ENCODE measurements around the gene CMTM8. TPM values are rescaled to one million over a fixed set of nuclear protein-coding genes. Genes with fewer than 3 reads are reported as not detected.
"Not testable (repeated sequence)": the region's sequence is repeated elsewhere in the genome, so short reads cannot be mapped to it uniquely, and the experiment has no call there.

CMTM8 gene, protein sequence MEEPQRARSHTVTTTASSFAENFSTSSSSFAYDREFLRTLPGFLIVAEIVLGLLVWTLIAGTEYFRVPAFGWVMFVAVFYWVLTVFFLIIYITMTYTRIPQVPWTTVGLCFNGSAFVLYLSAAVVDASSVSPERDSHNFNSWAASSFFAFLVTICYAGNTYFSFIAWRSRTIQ
- total RNA-seq (4.1 TPM), polyA plus RNA-seq (16.2 TPM)
- long read RNA-seq, donor 1: 0 reads
- long read RNA-seq, donor 2, transcript CMTM8-201 (4 exons, 1,174 nt): major isoform, 9 of 45 reads
- long read RNA-seq, donor 2, partial matches to known transcripts: 18 of 45 reads
- long read RNA-seq, donor 2, other reads (novel, unspliced or antisense): 17 of 45 reads
- long read RNA-seq, donor 3, partial matches to known transcripts: 23 of 39 reads
- long read RNA-seq, donor 3, other reads (novel, unspliced or antisense): 15 of 39 reads
- long read RNA-seq, donor 4, partial matches to known transcripts: 10 of 12 reads
- long read RNA-seq, donor 4, other reads (novel, unspliced or antisense): 0 of 12 reads
- long read RNA-seq, donor 5, transcript CMTM8-201 (4 exons, 1,174 nt): major isoform, 13 of 82 reads
- long read RNA-seq, donor 5, partial matches to known transcripts: 40 of 82 reads
- long read RNA-seq, donor 5, other reads (novel, unspliced or antisense): 28 of 82 reads
- long read RNA-seq, donor 6, transcript CMTM8-201 (4 exons, 1,174 nt): major isoform, 7 of 20 reads
- long read RNA-seq, donor 6, partial matches to known transcripts: 5 of 20 reads
- long read RNA-seq, donor 6, other reads (novel, unspliced or antisense): 8 of 20 reads
- long read RNA-seq, donor 7, transcript CMTM8-201 (4 exons, 1,174 nt): major isoform, 7 of 34 reads
- long read RNA-seq, donor 7, partial matches to known transcripts: 18 of 34 reads
- long read RNA-seq, donor 7, other reads (novel, unspliced or antisense): 8 of 34 reads
- long read RNA-seq, donor 8, partial matches to known transcripts: 0 of 1 reads
- long read RNA-seq, donor 8, other reads (novel, unspliced or antisense): 0 of 1 reads
- long read RNA-seq, donor 9, partial matches to known transcripts: 8 of 17 reads
- long read RNA-seq, donor 9, other reads (novel, unspliced or antisense): 5 of 17 reads
- long read RNA-seq, donor 10, partial matches to known transcripts: 0 of 4 reads
- long read RNA-seq, donor 10, other reads (novel, unspliced or antisense): 0 of 4 reads

- peak in 7 of 9 donors; percentile 43 to 86 (median 70) for DNase-seq (ENCODE audit: low read depth in 6 of 9, low spot score in 9 of 9)
- H3K4me1 ChIP-seq (ENCODE audit: control insufficient read depth in 2 of 2, insufficient read depth in 2 of 2, low read length in 2 of 2): peaks cover 21 to 29% of the 10 kb centered on the region in 2 donors
Observed at GRCh38 chr3:32238453-32239306, at the start of gene CMTM8. CMTM8 (plus strand) TSS chr3:32238680; CDS start chr3:32238973, 293 bp downstream.

GRCh38 chr3:32189693-32190092 lies 48.8 kb upstream of the CMTM8 start:
- DNase-seq (ENCODE audit: low read depth in 6 of 9, low spot score in 9 of 9): no peak
- H3K27me3 ChIP-seq (ENCODE audit: control insufficient read depth in 2 of 2, insufficient read depth in 1 of 2, low read length in 1 of 2): no peaks in the 10 kb centered on the region
- WGBS: 94% methylated on average over 3 of the region's 3 CpGs

More at GRCh38 chr3:32238453-32239306, at the start of gene CMTM8:
- Histone ChIP-seq H3K27me3 (ENCODE audit: control insufficient read depth in 2 of 2, insufficient read depth in 1 of 2, low read length in 1 of 2) (peaks cover 4 to 23% of the 10 kb centered on the region in 2 donors), H3K4me3 (ENCODE audit: low read length in 2 of 2) (peak within 1 kb of the TSS; percentile 60 to 65), H3K9me3 (ENCODE audit: control insufficient read depth in 2 of 2, insufficient read depth in 1 of 2, low read length in 1 of 2) (no peaks in the 10 kb centered on the region), H3K36me3 (ENCODE audit: control insufficient read depth in 2 of 2, insufficient read depth in 2 of 2, low read length in 1 of 2) (no peaks in the 10 kb centered on the region), H3K27ac (ENCODE audit: low read depth in 1 of 2, low read length in 1 of 2) (peak within 1 kb of the TSS in 1 of 2 donors; percentile 55)
- WGBS: under 1% methylated on average over 95 of the region's 96 CpGs

DNA sequence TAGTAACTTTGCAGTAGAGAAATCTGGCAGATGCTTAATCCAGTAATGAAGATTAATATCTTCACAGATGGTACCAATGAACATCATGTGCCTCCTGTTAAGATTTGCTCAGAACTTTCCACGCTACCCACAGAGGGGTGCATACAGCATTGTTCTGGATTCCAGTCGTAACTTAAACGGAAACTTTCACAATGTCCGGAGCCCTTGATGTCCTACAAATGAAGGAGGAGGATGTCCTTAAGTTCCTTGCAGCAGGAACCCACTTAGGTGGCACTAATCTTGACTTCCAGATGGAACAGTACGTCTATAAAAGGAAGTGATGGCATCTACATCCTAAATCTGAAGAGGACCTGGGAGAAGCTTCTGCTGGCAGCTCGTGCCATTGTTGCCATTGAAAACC lies 47.9 kb upstream of the CMTM8 start:
- H3K27me3 ChIP-seq (ENCODE audit: control insufficient read depth in 2 of 2, insufficient read depth in 1 of 2, low read length in 1 of 2); H3K36me3 ChIP-seq (ENCODE audit: control insufficient read depth in 2 of 2, insufficient read depth in 2 of 2, low read length in 1 of 2); H3K4me3 ChIP-seq (ENCODE audit: low read length in 2 of 2); H3K9me3 ChIP-seq (ENCODE audit: control insufficient read depth in 2 of 2, insufficient read depth in 1 of 2, low read length in 1 of 2); DNase-seq (ENCODE audit: low read depth in 6 of 9, low spot score in 9 of 9); H3K27ac ChIP-seq (ENCODE audit: low read depth in 1 of 2, low read length in 1 of 2); H3K4me1 ChIP-seq (ENCODE audit: control insufficient read depth in 2 of 2, insufficient read depth in 2 of 2, low read length in 2 of 2): not testable (repeated sequence)
- 94% methylated on average over 6 of the region's 6 CpGs for WGBS

More at GRCh38 chr3:32189693-32190092, 48.8 kb upstream of the CMTM8 start:
- Histone ChIP-seq H3K4me1 (ENCODE audit: control insufficient read depth in 2 of 2, insufficient read depth in 2 of 2, low read length in 2 of 2) (no peaks in the 10 kb centered on the region), H3K4me3 (ENCODE audit: low read length in 2 of 2) (no peak overlapping the region), H3K9me3 (ENCODE audit: control insufficient read depth in 2 of 2, insufficient read depth in 1 of 2, low read length in 1 of 2) (no peaks in the 10 kb centered on the region), H3K27ac (ENCODE audit: low read depth in 1 of 2, low read length in 1 of 2) (no peak overlapping the region), H3K36me3 (ENCODE audit: control insufficient read depth in 2 of 2, insufficient read depth in 2 of 2, low read length in 1 of 2) (no peaks in the 10 kb centered on the region)

DNA sequence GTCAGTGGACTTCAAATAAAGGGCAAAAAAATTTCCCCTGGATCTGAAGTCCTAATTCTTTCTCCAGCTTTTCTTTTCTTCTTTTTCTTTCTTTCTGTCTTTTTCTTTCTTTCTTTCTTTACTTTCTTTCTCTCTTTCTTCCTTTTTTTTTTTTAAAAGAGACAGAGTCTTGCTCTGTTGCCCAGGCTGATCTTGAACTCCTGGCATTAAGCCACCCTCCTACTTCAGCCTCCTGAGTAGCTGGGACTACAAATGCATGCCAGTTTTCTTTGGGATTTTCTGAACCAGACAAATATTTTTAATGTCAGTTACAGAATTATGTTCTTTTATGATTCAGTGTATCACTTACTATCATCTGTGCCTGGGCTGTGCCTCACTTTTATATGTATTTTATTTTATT lies 45.4 kb upstream of the CMTM8 start:
- no peak for DNase-seq (ENCODE audit: low read depth in 6 of 9, low spot score in 9 of 9)
- Histone ChIP-seq H3K27ac (ENCODE audit: low read depth in 1 of 2, low read length in 1 of 2) (no peak overlapping the region), H3K36me3 (ENCODE audit: control insufficient read depth in 2 of 2, insufficient read depth in 2 of 2, low read length in 1 of 2) (no peaks in the 10 kb centered on the region), H3K9me3 (ENCODE audit: control insufficient read depth in 2 of 2, insufficient read depth in 1 of 2, low read length in 1 of 2) (no peaks in the 10 kb centered on the region), H3K27me3 (ENCODE audit: control insufficient read depth in 2 of 2, insufficient read depth in 1 of 2, low read length in 1 of 2) (no peaks in the 10 kb centered on the region), H3K4me1 (ENCODE audit: control insufficient read depth in 2 of 2, insufficient read depth in 2 of 2, low read length in 2 of 2) (no peaks in the 10 kb centered on the region), H3K4me3 (ENCODE audit: low read length in 2 of 2) (no peak overlapping the region)

GRCh38 chr3:32194653-32195052 lies 43.8 kb upstream of the CMTM8 start:
- no peak overlapping the region for H3K27ac ChIP-seq (ENCODE audit: low read depth in 1 of 2, low read length in 1 of 2)

DNA sequence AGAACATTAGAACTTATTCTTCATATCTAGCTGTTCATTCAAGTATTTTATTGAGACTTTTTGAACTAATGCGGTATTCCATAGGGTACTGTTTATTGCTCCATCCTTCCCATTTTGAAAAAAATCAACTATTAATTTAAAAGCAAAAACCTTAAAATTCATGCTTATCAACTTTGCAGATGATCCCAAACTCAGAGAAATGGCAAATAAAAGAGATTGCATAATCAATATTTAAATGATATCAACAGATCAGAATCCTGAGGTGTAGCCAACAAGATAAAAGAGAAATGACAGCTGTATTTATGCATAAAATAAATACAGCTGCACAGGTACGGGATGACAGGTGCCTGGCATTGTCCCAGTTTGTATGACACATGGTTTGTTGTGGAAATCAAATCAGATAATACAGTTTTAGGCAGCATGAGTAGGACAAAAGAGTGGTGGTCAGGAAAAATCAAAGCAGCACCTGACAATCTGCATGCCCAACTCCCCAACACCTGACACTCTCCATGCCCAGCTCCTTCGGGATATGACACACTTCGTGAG lies 42.4 kb upstream of the CMTM8 start:
- Histone ChIP-seq H3K27me3 (ENCODE audit: control insufficient read depth in 2 of 2, insufficient read depth in 1 of 2, low read length in 1 of 2) (no peaks in the 10 kb centered on the region), H3K9me3 (ENCODE audit: control insufficient read depth in 2 of 2, insufficient read depth in 1 of 2, low read length in 1 of 2) (no peaks in the 10 kb centered on the region), H3K27ac (ENCODE audit: low read depth in 1 of 2, low read length in 1 of 2) (no peak overlapping the region), H3K4me3 (ENCODE audit: low read length in 2 of 2) (no peak overlapping the region), H3K36me3 (ENCODE audit: control insufficient read depth in 2 of 2, insufficient read depth in 2 of 2, low read length in 1 of 2) (no peaks in the 10 kb centered on the region), H3K4me1 (ENCODE audit: control insufficient read depth in 2 of 2, insufficient read depth in 2 of 2, low read length in 2 of 2) (no peaks in the 10 kb centered on the region)
- no peak for DNase-seq (ENCODE audit: low read depth in 6 of 9, low spot score in 9 of 9)
- WGBS: 94% methylated on average over 4 of the region's 4 CpGs

More at GRCh38 chr3:32194653-32195052, 43.8 kb upstream of the CMTM8 start:
- H3K4me1 ChIP-seq (ENCODE audit: control insufficient read depth in 2 of 2, insufficient read depth in 2 of 2, low read length in 2 of 2): no peaks in the 10 kb centered on the region
- WGBS: 100% methylated on average over 1 of the region's 1 CpG
- H3K36me3 ChIP-seq (ENCODE audit: control insufficient read depth in 2 of 2, insufficient read depth in 2 of 2, low read length in 1 of 2): no peaks in the 10 kb centered on the region
- no peaks in the 10 kb centered on the region for H3K9me3 ChIP-seq (ENCODE audit: control insufficient read depth in 2 of 2, insufficient read depth in 1 of 2, low read length in 1 of 2)
- no peak overlapping the region for H3K4me3 ChIP-seq (ENCODE audit: low read length in 2 of 2)
- DNase-seq (ENCODE audit: low read depth in 6 of 9, low spot score in 9 of 9): no peak
- H3K27me3 ChIP-seq (ENCODE audit: control insufficient read depth in 2 of 2, insufficient read depth in 1 of 2, low read length in 1 of 2): no peaks in the 10 kb centered on the region

- WGBS: 97% methylated on average over 1 of the region's 1 CpG
- Histone ChIP-seq H3K27me3 (ENCODE audit: control insufficient read depth in 2 of 2, insufficient read depth in 1 of 2, low read length in 1 of 2) (peaks cover 0 to 2% of the 10 kb centered on the region in 2 donors), H3K27ac (ENCODE audit: low read depth in 1 of 2, low read length in 1 of 2) (no peak overlapping the region), H3K4me3 (ENCODE audit: low read length in 2 of 2) (no peak overlapping the region), H3K36me3 (ENCODE audit: control insufficient read depth in 2 of 2, insufficient read depth in 2 of 2, low read length in 1 of 2) (no peaks in the 10 kb centered on the region), H3K4me1 (ENCODE audit: control insufficient read depth in 2 of 2, insufficient read depth in 2 of 2, low read length in 2 of 2) (no peaks in the 10 kb centered on the region), H3K9me3 (ENCODE audit: control insufficient read depth in 2 of 2, insufficient read depth in 1 of 2, low read length in 1 of 2) (no peaks in the 10 kb centered on the region)
- no peak for DNase-seq (ENCODE audit: low read depth in 6 of 9, low spot score in 9 of 9)
Observed at GRCh38 chr3:32197991-32198390, 40.5 kb upstream of the CMTM8 start.

- Histone ChIP-seq H3K27me3 (ENCODE audit: control insufficient read depth in 2 of 2, insufficient read depth in 1 of 2, low read length in 1 of 2) (peaks cover 0 to 2% of the 10 kb centered on the region in 2 donors), H3K4me1 (ENCODE audit: control insufficient read depth in 2 of 2, insufficient read depth in 2 of 2, low read length in 2 of 2) (no peaks in the 10 kb centered on the region), H3K4me3 (ENCODE audit: low read length in 2 of 2) (no peak overlapping the region), H3K9me3 (ENCODE audit: control insufficient read depth in 2 of 2, insufficient read depth in 1 of 2, low read length in 1 of 2) (no peaks in the 10 kb centered on the region), H3K36me3 (ENCODE audit: control insufficient read depth in 2 of 2, insufficient read depth in 2 of 2, low read length in 1 of 2) (no peaks in the 10 kb centered on the region), H3K27ac (ENCODE audit: low read depth in 1 of 2, low read length in 1 of 2) (no peak overlapping the region)
- DNase-seq (ENCODE audit: low read depth in 6 of 9, low spot score in 9 of 9): no peak
- WGBS: 91% methylated on average over 3 of the region's 3 CpGs
Observed at GRCh38 chr3:32198714-32199113, 39.8 kb upstream of the CMTM8 start.
